ENCODE data around the gene KSR1. TPM values are rescaled to one million over a fixed set of nuclear protein-coding genes. Genes with fewer than 3 reads are reported as not detected.

The KSR1 gene
- total and polyA plus RNA-seq, 2 of the 8 experiments (the other 6 are each of a cell fraction or from before 2014, with no cell fraction given), result 14.1 to 34.7 TPM

DNA sequence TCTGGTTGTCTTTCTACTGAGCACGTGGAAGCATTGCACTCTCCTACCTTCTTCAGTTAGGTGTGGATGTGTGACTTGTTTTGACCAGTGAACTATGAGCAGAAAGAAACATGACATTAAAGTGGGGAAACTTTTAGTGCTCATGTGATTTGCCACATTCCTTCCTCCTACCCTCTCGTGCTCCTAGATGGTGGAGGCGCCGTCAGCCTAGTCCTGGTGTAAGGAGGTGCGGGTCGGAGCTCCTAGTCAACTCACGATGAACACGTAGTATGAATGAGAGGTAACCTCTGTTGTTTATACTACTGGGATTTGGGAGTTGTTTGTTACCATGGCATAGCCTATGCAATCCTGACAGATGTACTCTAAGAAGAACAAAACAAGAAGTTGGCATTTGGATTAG, 47.4 kb downstream of the KSR1 start (continued):
- TF ChIP-seq TAF7 (optimal IDR thresholded peaks at IDR 0.05; ENCODE audit: borderline replicate concordance, low read depth, low read length) (no peak), MAX (IDR thresholded peaks at IDR 0.05) (no peak), CEBPB (IDR thresholded peaks at IDR 0.05; ENCODE audit: low read depth, low read length) (no peak), SUZ12 (IDR thresholded peaks at IDR 0.05; ENCODE audit: low read length) (no peak)

Measured in H1 (cell line).